Stimulated activated CD4-positive, alpha-beta T cell treated with anti-CD3 and anti-CD28 coated beads, Interleukin-4, amount 100 ng/mL, for 1 hour (primary cell): Measurements from ENCODE around the gene PRKAG2.

Source experiments
- DNase-seq: peaks from one replicate; pipeline ENCODE4 v3.0.0-alpha.2; 2020

PRKAG2 gene

GRCh38 chr7:151686016-151686766, 190.7 kb downstream of the PRKAG2 start:
- DNase-seq: no peak

- no peak for DNase-seq
Observed at GRCh38 chr7:151684408-151685175, 192.3 kb downstream of the PRKAG2 start.

GRCh38 chr7:151683615-151684407, 193.1 kb downstream of the PRKAG2 start:
- no peak for DNase-seq

GRCh38 chr7:151682831-151683614, 193.9 kb downstream of the PRKAG2 start:
- DNase-seq: no peak

- DNase-seq: no peak
Observed at GRCh38 chr7:151681726-151682125, 195.2 kb downstream of the PRKAG2 start.

GRCh38 chr7:151680810-151681209, 196.1 kb downstream of the PRKAG2 start:
- DNase-seq: no peak

GRCh38 chr7:151679881-151680612, 196.9 kb downstream of the PRKAG2 start:
- no peak for DNase-seq

- DNase-seq: no peak
Observed at GRCh38 chr7:151679071-151679708, 197.7 kb downstream of the PRKAG2 start.

- DNase-seq: no peak
Observed at GRCh38 chr7:151678227-151678604, 198.7 kb downstream of the PRKAG2 start.

- DNase-seq: no peak
Observed at GRCh38 chr7:151677581-151678226, 199.2 kb downstream of the PRKAG2 start.

GRCh38 chr7:151676759-151677158, 200.2 kb downstream of the PRKAG2 start:
- no peak for DNase-seq

GRCh38 chr7:151675196-151675920, 201.6 kb downstream of the PRKAG2 start:
- no peak for DNase-seq

- DNase-seq: no peak
Observed at GRCh38 chr7:151674161-151674920, 202.6 kb downstream of the PRKAG2 start.

- no peak for DNase-seq
Observed at GRCh38 chr7:151673216-151673615, 203.7 kb downstream of the PRKAG2 start.

GRCh38 chr7:151672716-151673115, 204.2 kb downstream of the PRKAG2 start:
- DNase-seq: no peak

- no peak for DNase-seq
Observed at GRCh38 chr7:151671514-151671913, 205.4 kb downstream of the PRKAG2 start.

- DNase-seq: no peak
Observed at GRCh38 chr7:151669762-151670161, 207.2 kb downstream of the PRKAG2 start.

- DNase-seq: no peak
Observed at GRCh38 chr7:151666886-151667285, 210.0 kb downstream of the PRKAG2 start.

- DNase-seq: no peak
Observed at GRCh38 chr7:151665368-151665767, 211.5 kb downstream of the PRKAG2 start.
